HEK293T (cell line): ENCODE measurements around the gene PRKCB.

Experiments used
- CTCF ChIA-PET: fragments of 350-600 bp; formaldehyde crosslinking; extraction: SDS; loops from one replicate; lab custom pipeline; 2021; ENCODE audit warnings: antibody characterized with exemption, inconsistent platforms; lab: Yijun Ruan, JAX
- POLR2A ChIA-PET: fragments of 350-600 bp; formaldehyde crosslinking; extraction: SDS; loops from one replicate; lab custom pipeline; 2020; ENCODE audit warnings: antibody characterized with exemption, inconsistent platforms; lab: Yijun Ruan, JAX
- DNase-seq: peaks from one replicate; pipeline ENCODE4 v3.0.0; 2012; ENCODE audit warnings: mixed read lengths; ENCODE audit errors: extremely low spot score
- ARNT ChIP-seq: fragments of 450-650 bp; IDR thresholded peaks from 2 replicates; pipeline ENCODE4 v1.6.1; 2017; ENCODE audit warnings: mild to moderate bottlenecking
- BHLHE40 ChIP-seq: fragments of 450-650 bp; IDR thresholded peaks from 2 replicates; pipeline ENCODE4 v1.6.1; 2016; ENCODE audit warnings: mild to moderate bottlenecking, moderate library complexity, borderline replicate concordance
- CTBP1 ChIP-seq: fragments of 450-650 bp; IDR thresholded peaks from 2 replicates; pipeline ENCODE4 v1.6.1; 2016; ENCODE audit warnings: borderline replicate concordance
- ELF4 ChIP-seq: fragments of 450-650 bp; IDR thresholded peaks from 2 replicates; pipeline ENCODE4 v1.6.1; 2017; ENCODE audit warnings: antibody characterized with exemption
- FOXA1 ChIP-seq: fragments of 450-650 bp; IDR thresholded peaks from 2 replicates; pipeline ENCODE4 v1.6.1; 2016; ENCODE audit warnings: mild to moderate bottlenecking
- FOXK2 ChIP-seq: fragments of 450-650 bp; IDR thresholded peaks from 2 replicates; pipeline ENCODE4 v1.6.1; 2016; ENCODE audit warnings: mild to moderate bottlenecking
- FOXM1 ChIP-seq: fragments of 450-650 bp; IDR thresholded peaks from 2 replicates; pipeline ENCODE4 v1.6.1; 2017; ENCODE audit warnings: mild to moderate bottlenecking, borderline replicate concordance
- HDGF ChIP-seq: fragments of 450-650 bp; IDR thresholded peaks from 2 replicates; pipeline ENCODE4 v1.6.1; 2017; ENCODE audit warnings: antibody characterized with exemption, borderline replicate concordance
- L3MBTL2 ChIP-seq: fragments of 450-650 bp; conservative IDR thresholded peaks from 2 replicates; pipeline ENCODE4 v1.6.1; 2016; ENCODE audit warnings: mild to moderate bottlenecking
- LEF1 ChIP-seq: fragments of 450-650 bp; IDR thresholded peaks from 2 replicates; pipeline ENCODE4 v1.6.1; 2017; ENCODE audit warnings: mild to moderate bottlenecking, borderline replicate concordance
- NFRKB ChIP-seq: fragments of 450-650 bp; IDR thresholded peaks from 2 replicates; pipeline ENCODE4 v1.6.1; 2016; ENCODE audit warnings: mild to moderate bottlenecking, moderate library complexity
- PKNOX1 ChIP-seq: fragments of 450-650 bp; IDR thresholded peaks from 2 replicates; pipeline ENCODE4 v1.6.1; 2016
- SP1 ChIP-seq: fragments of 450-650 bp; IDR thresholded peaks from 2 replicates; pipeline ENCODE4 v1.6.1; 2017
- SUZ12 ChIP-seq: fragments of 450-650 bp; IDR thresholded peaks from 2 replicates; pipeline ENCODE4 v1.6.1; 2016; ENCODE audit warnings: mild to moderate bottlenecking
- TARDBP ChIP-seq: fragments of 450-650 bp; IDR thresholded peaks from 2 replicates; pipeline ENCODE4 v1.6.1; 2016
- ZNF384 ChIP-seq: fragments of 450-650 bp; IDR thresholded peaks from 2 replicates; pipeline ENCODE4 v1.6.1; 2016

The PRKCB gene

DNA sequence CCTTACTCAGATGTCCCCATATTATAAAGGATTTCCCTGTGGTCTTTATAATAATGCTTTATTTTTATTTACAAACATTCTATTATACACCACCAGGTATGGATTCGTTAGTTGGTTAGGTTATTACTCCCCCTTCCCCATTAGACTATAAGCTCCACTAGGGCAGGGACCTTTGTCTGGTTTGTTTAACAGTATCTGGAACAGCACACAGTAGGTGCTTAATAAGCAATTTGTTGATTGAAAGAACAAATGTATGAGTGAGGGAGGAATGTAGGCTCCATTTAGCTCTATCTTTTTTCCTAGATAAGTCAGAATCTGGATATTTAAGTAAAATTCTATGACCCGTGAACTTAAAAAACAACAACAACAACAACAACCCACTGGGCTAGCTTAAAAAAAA, 2.3 kb upstream of the PRKCB start:
- ChIA-PET POLR2A (no interaction called here), CTCF (no interaction called here)
- TF ChIP-seq NFRKB (no peak), BHLHE40 (no peak), ARNT (no peak), FOXA1 (no peak), FOXM1 (no peak), L3MBTL2 (no peak), ELF4 (no peak), TARDBP (no peak), FOXK2 (no peak), PKNOX1 (no peak), ZNF384 (no peak)
- no peak for DNase-seq

DNA sequence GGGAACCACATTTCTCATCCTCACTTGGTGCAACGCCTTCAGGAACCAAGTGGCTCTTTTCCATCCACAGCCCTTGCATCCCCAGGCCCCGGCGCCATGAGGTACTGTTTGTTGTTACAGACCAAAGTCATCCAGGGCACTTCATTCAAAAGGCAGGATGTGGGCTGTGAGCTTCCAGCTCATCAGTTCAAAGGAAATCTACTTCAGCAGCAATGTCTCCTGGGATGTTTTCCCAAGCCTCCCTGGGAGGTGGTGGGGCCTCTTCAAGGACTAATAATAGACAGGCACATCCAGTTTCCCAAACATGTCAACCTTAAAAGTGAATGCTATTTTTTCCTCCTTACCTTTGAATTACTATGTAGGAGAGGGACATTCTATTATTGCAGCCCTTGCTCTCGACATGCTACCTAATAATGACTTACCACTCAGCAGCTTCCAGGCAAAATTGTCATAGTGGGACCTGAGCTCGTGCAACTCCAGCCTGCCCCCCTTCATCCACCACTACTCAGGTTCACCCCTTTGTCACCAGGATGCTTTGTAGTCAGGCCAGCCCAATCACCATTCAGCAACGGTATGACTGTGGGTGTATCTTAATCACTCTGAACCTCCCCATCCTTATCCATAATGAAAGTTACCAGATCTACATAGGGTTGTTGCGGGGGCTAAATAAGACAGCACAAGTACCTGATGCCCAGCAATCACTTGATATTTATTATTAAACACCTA, 1.7 kb upstream of the PRKCB start:
- CTCF ChIA-PET = no interaction called here
- no peak for DNase-seq
- POLR2A ChIA-PET = no interaction called here
- TF ChIP-seq NFRKB (no peak), ZNF384 (no peak), HDGF (no peak), ARNT (no peak), CTBP1 (no peak), TARDBP (no peak), FOXK2 (no peak), FOXA1 (no peak)

DNA sequence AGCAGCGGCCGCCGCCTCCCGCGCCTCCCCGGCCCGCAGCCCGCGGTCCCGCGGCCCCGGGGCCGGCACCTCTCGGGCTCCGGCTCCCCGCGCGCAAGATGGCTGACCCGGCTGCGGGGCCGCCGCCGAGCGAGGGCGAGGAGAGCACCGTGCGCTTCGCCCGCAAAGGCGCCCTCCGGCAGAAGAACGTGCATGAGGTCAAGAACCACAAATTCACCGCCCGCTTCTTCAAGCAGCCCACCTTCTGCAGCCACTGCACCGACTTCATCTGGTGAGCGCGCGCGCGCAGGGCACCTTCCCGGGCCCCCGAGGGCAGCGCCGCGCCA, 258 bp downstream of the PRKCB start:
- DNase-seq = no peak
- ChIA-PET POLR2A (no interaction called here), CTCF (no interaction called here)
- TF ChIP-seq FOXA1 (no peak), ELF4 (no peak), SUZ12 (no peak), FOXM1 (no peak), BHLHE40 (no peak), L3MBTL2 (no peak), HDGF (no peak), TARDBP (no peak), ARNT (no peak), PKNOX1 (no peak), SP1 (no peak), CTBP1 (no peak)

DNA sequence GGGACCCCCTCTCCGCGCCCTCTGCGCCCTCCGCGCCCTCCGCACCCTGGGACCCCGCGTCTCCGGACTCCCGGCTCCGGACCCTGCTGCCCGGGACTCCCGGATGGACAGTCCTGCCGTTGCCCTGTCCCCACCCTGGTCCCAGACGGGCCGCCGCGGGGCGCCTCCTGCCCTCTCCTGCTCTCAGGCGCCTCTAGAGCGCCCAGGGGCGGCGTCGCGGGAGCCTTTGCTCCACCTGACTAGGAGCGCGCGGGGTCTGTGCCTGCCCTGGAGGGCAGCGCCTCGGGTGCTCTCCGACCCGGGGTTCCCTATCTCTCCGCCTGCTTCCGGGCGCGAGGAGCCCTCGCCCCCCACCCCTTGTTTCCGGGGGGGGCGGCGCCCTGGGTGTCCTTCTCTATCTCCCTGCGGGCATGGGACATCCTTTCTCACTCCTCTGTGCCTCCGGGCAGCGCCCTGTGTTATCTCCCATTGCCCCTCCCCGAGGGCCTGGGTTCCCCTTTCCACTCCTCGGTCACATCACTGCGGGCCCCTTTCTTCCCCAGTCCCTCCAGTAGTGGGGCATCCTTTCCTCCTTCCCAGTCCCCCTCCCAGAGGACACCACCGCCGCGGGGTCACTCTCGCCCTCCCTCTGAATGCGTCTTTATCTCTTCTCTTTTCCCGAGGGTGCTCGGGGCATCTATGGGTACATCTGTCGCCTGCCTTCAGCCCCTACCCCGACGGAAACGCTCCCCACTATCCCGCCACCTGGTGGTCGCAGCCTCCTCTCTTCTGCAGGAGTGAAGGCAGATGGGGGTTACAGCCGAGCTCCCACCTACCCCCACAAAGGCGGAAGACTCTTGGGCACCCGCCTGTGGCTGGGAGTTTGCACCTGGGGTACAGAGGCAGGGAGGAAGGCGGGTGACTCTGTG, 875 bp downstream of the PRKCB start:
- TF ChIP-seq FOXM1 = no peak
- no peak for TF ChIP-seq L3MBTL2
- no peak for TF ChIP-seq SP1
- TF ChIP-seq CTBP1 = no peak
- no peak for TF ChIP-seq ARNT
- TF ChIP-seq LEF1 = no peak
- TF ChIP-seq NFRKB = no peak
- POLR2A ChIA-PET = interaction anchor here (0.6 kb wide), 1 partner anchor 29 kb away, joined by 3 read pairs; no protein-coding TSS in a partner anchor
- peak; percentile 21 for DNase-seq
- CTCF ChIA-PET = interaction anchor here (0.9 kb wide), 1 partner anchor 33 kb away, joined by 3 read pairs; no protein-coding TSS in a partner anchor

- no peak for DNase-seq
- TF ChIP-seq SP1 (no peak), HDGF (no peak), ZNF384 (no peak), PKNOX1 (no peak), ELF4 (no peak), LEF1 (no peak), TARDBP (no peak), BHLHE40 (no peak), SUZ12 (no peak), FOXA1 (no peak), FOXM1 (no peak), NFRKB (no peak)
- POLR2A ChIA-PET = no interaction called here
- CTCF ChIA-PET = interaction anchor here (0.6 to 0.9 kb wide), 2 partner anchors 26 to 34 kb away, joined by 3 read pairs; no protein-coding TSS in a partner anchor
Observed at GRCh38 chr16:23837553-23838308, 1.9 kb downstream of the PRKCB start.
